ENCODE data around the gene UST.

Gene UST

DNA sequence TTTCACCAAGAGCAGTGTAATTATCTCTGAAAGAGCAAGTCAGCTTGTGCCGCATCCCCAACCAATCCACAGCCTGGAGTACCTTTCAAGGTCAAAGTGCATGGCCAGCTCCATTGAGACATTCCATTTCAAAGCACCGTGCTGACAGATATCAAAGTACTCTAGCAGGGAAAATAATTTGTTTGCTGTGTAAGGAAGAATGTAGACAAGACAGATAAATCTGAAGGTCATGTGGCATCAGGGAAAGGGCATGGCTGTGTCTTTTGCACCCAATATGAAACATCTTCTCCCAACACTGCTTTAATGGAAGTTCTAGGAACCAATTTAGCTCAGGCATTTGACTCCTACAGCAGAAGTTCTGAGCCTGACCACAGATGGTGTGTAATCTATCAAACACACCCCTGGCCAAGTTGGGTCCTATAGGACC lies 328.0 kb downstream of the UST start:
- H3K4me2 ChIP-seq (ENCODE audit: low read length) = peak overlapping the region; percentile 62; the same call in 1 of the 2 replicates

DNA sequence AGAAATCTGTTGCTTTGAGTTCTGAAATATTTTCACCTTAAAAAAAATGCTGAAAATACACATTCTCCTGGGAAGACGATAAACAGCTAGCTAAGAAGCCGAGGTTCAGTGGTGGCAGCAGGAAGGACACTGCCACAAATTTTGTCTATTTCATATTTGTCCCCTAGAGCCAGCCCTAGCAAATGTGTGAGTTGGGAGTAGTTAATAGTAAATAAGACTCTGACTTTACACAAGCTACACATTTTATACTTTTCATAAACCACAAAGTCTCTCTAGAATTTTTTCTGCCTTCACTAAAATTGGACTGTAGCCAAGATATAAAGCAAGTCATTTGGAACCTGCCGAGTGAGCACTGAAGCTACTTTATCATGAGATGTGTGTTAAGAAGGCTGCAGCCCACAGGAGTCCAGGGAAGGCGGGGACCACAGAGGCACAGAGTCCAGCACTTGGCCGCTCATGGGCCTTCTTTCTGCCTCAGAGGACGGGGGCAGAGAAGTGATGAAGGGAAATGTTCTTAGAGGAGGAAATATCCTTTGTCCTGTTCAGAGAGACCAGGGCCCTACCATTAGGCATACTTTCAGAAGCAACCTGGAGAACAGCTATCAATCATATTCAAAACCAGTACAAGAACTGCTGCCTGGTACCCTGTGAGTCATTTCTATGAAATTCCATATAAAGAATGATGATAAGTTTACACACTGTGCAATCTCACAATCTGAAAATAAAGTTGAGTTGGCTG lies 329.0 kb downstream of the UST start:
- Histone ChIP-seq H3K36me3 (ENCODE audit: control insufficient read depth, low read length) (no peaks in the 10 kb centered on the region), H3K27me3 (ENCODE audit: control insufficient read depth, low read length) (peaks cover 5% of the 10 kb centered on the region), H3K79me2 (ENCODE audit: control insufficient read depth, low read length) (no peaks in the 10 kb centered on the region), H4K20me1 (ENCODE audit: control insufficient read depth, insufficient read depth, low read depth, low read length) (no peaks in the 10 kb centered on the region), H3K9me3 (ENCODE audit: control insufficient read depth, insufficient read depth, low read length) (no peaks in the 10 kb centered on the region), H3K9me2 (replicated peaks; ENCODE audit: control insufficient read depth, low read length) (no peaks in the 10 kb centered on the region), H3K4me1 (ENCODE audit: control insufficient read depth, low read length) (peaks cover 32% of the 10 kb centered on the region), H3K4me2 (ENCODE audit: low read length) (peak overlapping the region; percentile 62), H3K4me3 (ENCODE audit: low read length) (peak overlapping the region; percentile 12), H3F3A (ENCODE audit: control insufficient read depth, insufficient read depth) (0 out of 2 replicates have a peak, but pooled peaks cover 2% of the 10 kb centered on the region), H3K27ac (ENCODE audit: low read depth, low read length) (no peak overlapping the region)
- TF ChIP-seq CTCF (IDR thresholded peaks at IDR 0.05; ENCODE audit: low read depth, low read length, poor library complexity, severe bottlenecking) (no peak), EZH2phosphoT487 (IDR thresholded peaks at IDR 0.05; ENCODE audit: borderline replicate concordance, low read length) (no peak)

More for the DNA sequence above, 328.0 kb downstream of the UST start:
- Histone ChIP-seq H3F3A (ENCODE audit: control insufficient read depth, insufficient read depth) (0 out of 2 replicates have a peak, but pooled peaks cover 2% of the 10 kb centered on the region), H3K27ac (ENCODE audit: low read depth, low read length) (no peak overlapping the region), H3K36me3 (ENCODE audit: control insufficient read depth, low read length) (no peaks in the 10 kb centered on the region), H3K4me1 (ENCODE audit: control insufficient read depth, low read length) (peaks cover 30% of the 10 kb centered on the region), H3K9me2 (replicated peaks; ENCODE audit: control insufficient read depth, low read length) (no peaks in the 10 kb centered on the region), H3K79me2 (ENCODE audit: control insufficient read depth, low read length) (no peaks in the 10 kb centered on the region), H3K27me3 (ENCODE audit: control insufficient read depth, low read length) (peaks cover 5% of the 10 kb centered on the region), H3K4me3 (ENCODE audit: low read length) (no peak overlapping the region), H4K20me1 (ENCODE audit: control insufficient read depth, insufficient read depth, low read depth, low read length) (no peaks in the 10 kb centered on the region), H3K9me3 (ENCODE audit: control insufficient read depth, insufficient read depth, low read length) (no peaks in the 10 kb centered on the region)
- TF ChIP-seq CTCF (IDR thresholded peaks at IDR 0.05; ENCODE audit: low read depth, low read length, poor library complexity, severe bottlenecking) (no peak), EZH2phosphoT487 (IDR thresholded peaks at IDR 0.05; ENCODE audit: borderline replicate concordance, low read length) (no peak)

DNA sequence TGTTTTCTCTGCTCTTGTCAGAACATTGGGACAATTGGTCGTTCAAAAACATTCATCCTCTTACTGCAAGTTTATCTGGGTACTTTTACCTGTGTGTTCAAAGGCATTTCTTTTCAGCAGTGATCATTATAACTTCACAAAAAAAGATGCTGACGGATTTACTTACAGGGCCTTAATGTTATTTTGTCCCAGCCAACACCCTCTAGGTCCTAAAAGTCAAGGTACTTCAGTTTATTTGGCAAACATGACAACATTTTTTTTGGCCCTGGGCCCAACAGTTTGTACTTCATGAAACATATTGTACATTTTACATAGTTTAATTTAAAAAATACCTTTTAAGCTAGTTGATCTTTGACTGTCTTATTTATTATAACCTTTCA lies 329.5 kb downstream of the UST start:
- Histone ChIP-seq H3K9me2 (replicated peaks; ENCODE audit: control insufficient read depth, low read length) (no peaks in the 10 kb centered on the region), H3K27me3 (ENCODE audit: control insufficient read depth, low read length) (peaks cover 5% of the 10 kb centered on the region), H4K20me1 (ENCODE audit: control insufficient read depth, insufficient read depth, low read depth, low read length) (no peaks in the 10 kb centered on the region), H3K4me3 (ENCODE audit: low read length) (0 out of 2 replicates have a peak overlapping the region, but pooled peaks have one; percentile 12), H3K9me3 (ENCODE audit: control insufficient read depth, insufficient read depth, low read length) (no peaks in the 10 kb centered on the region), H3K4me2 (ENCODE audit: low read length) (peak overlapping the region; percentile 62; the same call in 1 of the 2 replicates), H3F3A (ENCODE audit: control insufficient read depth, insufficient read depth) (0 out of 2 replicates have a peak, but pooled peaks cover 2% of the 10 kb centered on the region), H3K4me1 (ENCODE audit: control insufficient read depth, low read length) (peaks cover 35% of the 10 kb centered on the region), H3K27ac (ENCODE audit: low read depth, low read length) (no peak overlapping the region), H3K36me3 (ENCODE audit: control insufficient read depth, low read length) (no peaks in the 10 kb centered on the region), H3K79me2 (ENCODE audit: control insufficient read depth, low read length) (no peaks in the 10 kb centered on the region)
- TF ChIP-seq CTCF (IDR thresholded peaks at IDR 0.05; ENCODE audit: low read depth, low read length, poor library complexity, severe bottlenecking) = no peak
- no peak for TF ChIP-seq EZH2phosphoT487 (IDR thresholded peaks at IDR 0.05; ENCODE audit: borderline replicate concordance, low read length)
